ENCODE measurements around the gene INTS1. TPM values are rescaled to one million over a fixed set of nuclear protein-coding genes. Genes with fewer than 3 reads are reported as not detected.

Gene INTS1
- total RNA-seq, 8 experiments from 2014 or later = 19.5 to 80.2 (median 39.3) TPM

DNA sequence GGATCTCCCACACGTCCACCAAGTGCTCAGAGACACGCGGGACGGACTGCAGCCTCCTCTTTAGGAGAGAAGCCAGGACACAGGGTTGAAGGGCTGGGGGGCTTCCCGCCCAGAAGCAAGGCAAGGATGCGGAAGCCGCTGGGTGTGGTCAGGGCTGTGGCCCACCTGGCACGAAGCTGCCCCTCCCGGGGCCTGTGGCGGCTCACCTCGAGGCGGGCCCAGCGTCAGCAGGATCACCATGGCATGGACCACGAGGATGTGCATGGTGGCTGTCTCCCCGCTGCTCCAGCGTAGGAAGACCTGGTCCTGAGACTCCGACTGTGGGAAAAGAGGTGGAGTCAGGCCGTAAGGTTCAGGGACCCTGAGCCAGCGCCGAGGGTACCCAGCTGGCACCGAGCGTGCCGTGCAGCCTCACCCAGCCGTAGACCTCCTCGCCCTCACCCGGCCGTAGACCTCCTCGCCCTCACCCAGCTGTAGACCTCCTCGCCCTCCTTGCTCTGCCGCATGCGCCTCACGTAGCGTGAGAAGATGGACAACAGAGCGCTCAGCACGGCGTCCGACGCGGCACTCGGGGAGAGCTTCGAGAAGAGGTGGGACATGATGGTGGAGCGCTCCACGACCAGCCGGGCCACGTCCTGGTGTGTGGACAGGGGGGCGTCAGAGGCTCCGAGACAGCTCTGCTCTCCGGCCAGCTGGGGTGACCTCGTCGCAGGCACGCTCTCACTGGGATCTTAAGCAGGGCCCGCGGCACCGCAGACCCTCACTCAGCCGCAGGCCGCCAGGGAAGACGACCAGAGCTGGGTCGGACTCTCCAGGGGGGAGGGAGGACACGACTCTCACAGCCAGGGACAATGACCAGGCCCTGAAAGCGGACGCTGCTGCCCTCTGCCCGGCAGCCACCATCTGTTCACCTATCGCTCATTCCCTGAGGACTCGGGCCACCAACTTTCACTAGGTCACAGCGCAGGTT is 20.4 kb downstream of the INTS1 start:
- 75 to 100% (median 93%) methylated on average over 2 to 15 of the region's 65 CpGs; no CpG with 5 or more reads in 5 of the 10 experiments for WGBS, 10 experiments
- in situ Hi-C loops (cut with MboI; ENCODE audit: low pct_unique_long_range_greater_than_20kb in 2 of 9, low sequenced_read_pairs in 9 of 9, unreplicated experiment in 9 of 9) = no loop called here
- Histone ChIP-seq H3K27ac (no peak overlapping the region), H3K4me1 (replicated peaks in 1 of 2) (no peaks in the 10 kb centered on the region), H3K4me3 (no peak overlapping the region)
- no peak for ATAC-seq (replicated peaks in 6 of 8)

DNA sequence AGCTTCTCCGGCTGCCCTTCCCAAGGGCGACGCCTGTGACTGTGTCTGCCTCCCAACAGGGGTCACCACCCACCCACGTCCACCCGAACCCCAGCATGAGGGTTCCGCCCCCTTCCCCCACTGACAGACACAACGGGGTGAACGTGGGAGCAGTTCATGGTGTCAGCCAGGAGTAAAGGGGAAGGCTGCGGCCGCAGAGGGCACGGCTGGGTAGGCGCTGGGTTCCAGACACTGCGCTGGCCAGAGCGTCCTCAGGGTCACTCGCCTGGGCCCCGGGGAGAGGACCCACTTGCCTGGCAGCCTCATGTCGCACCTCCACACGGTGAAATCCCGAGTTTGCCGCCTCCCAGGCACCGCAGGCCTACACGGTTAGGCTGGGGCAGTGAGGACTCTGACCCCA is 21.1 kb downstream of the INTS1 start:
- no peak overlapping the region for H3K27ac ChIP-seq
- ATAC-seq (replicated peaks in 6 of 8) = no peak
- 100% methylated on average over 3 of the region's 22 CpGs; no CpG with 5 or more reads in 9 of the 10 experiments for WGBS, 10 experiments
- H3K4me3 ChIP-seq = no peak overlapping the region
- no peaks in the 10 kb centered on the region for H3K4me1 ChIP-seq (replicated peaks in 1 of 2)
- in situ Hi-C loops (cut with MboI; ENCODE audit: low pct_unique_long_range_greater_than_20kb in 2 of 9, low sequenced_read_pairs in 9 of 9, unreplicated experiment in 9 of 9) = no loop called here

DNA sequence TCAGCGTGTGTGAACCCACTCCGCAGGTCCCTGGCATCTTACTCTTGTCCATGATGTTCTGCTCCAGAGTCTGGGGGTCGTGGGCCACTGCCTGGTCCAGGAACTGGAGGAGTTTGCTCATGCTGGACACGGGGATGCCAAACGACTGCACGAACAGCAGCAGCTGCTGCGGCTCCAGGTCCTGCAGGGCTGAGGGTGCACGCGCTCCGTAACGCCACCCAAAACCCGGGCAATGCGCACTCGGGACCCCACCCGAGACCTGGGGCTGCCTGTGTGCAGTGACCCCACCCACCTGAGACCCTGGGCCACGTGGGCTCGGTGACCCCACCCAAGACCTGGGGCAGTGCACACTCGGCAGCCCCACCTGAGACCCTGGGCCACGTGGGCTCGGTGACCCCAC is 22.9 kb downstream of the INTS1 start:
- WGBS, 10 experiments = 90 to 100% (median 98%) methylated on average over 4 to 8 of the region's 20 CpGs; no CpG with 5 or more reads in 7 of the 10 experiments
- Histone ChIP-seq H3K27ac (no peak overlapping the region), H3K4me3 (no peak overlapping the region), H3K4me1 (replicated peaks in 1 of 2) (no peaks in the 10 kb centered on the region)
- ATAC-seq (replicated peaks in 6 of 8) = peak in 2 of 8 experiments; percentile 1 to 10
- in situ Hi-C loops (cut with MboI; ENCODE audit: low pct_unique_long_range_greater_than_20kb in 2 of 9, low sequenced_read_pairs in 9 of 9, unreplicated experiment in 9 of 9) = no loop called here

GRCh38 chr7:1480670-1481069 is 23.5 kb downstream of the INTS1 start:
- 68% methylated on average over 6 of the region's 12 CpGs; no CpG with 5 or more reads in 9 of the 10 experiments for WGBS, 10 experiments
- H3K27ac ChIP-seq = no peak overlapping the region
- in situ Hi-C loops (cut with MboI; ENCODE audit: low pct_unique_long_range_greater_than_20kb in 2 of 9, low sequenced_read_pairs in 9 of 9, unreplicated experiment in 9 of 9) = no loop called here
- H3K4me1 ChIP-seq (replicated peaks in 1 of 2) = no peaks in the 10 kb centered on the region
- no peak overlapping the region for H3K4me3 ChIP-seq
- ATAC-seq (replicated peaks in 6 of 8) = no peak

GRCh38 chr7:1479287-1479686 is 24.9 kb downstream of the INTS1 start:
- Histone ChIP-seq H3K27ac (no peak overlapping the region), H3K4me3 (no peak overlapping the region), H3K4me1 (replicated peaks in 1 of 2) (no peaks in the 10 kb centered on the region)
- ATAC-seq (replicated peaks in 6 of 8) = no peak
- in situ Hi-C loops (cut with MboI; ENCODE audit: low pct_unique_long_range_greater_than_20kb in 2 of 9, low sequenced_read_pairs in 9 of 9, unreplicated experiment in 9 of 9) = no loop called here
- WGBS, 10 experiments = 98% methylated on average over 9 of the region's 24 CpGs; no CpG with 5 or more reads in 9 of the 10 experiments

GRCh38 chr7:1478480-1478879 is 25.7 kb downstream of the INTS1 start:
- Histone ChIP-seq H3K4me1 (replicated peaks in 1 of 2) (no peaks in the 10 kb centered on the region), H3K4me3 (no peak overlapping the region), H3K27ac (no peak overlapping the region)
- no peak for ATAC-seq (replicated peaks in 6 of 8)
- no CpG with 5 or more reads among the region's 19 CpGs for WGBS, 10 experiments
- in situ Hi-C loops (cut with MboI; ENCODE audit: low pct_unique_long_range_greater_than_20kb in 2 of 9, low sequenced_read_pairs in 9 of 9, unreplicated experiment in 9 of 9) = no loop called here

DNA sequence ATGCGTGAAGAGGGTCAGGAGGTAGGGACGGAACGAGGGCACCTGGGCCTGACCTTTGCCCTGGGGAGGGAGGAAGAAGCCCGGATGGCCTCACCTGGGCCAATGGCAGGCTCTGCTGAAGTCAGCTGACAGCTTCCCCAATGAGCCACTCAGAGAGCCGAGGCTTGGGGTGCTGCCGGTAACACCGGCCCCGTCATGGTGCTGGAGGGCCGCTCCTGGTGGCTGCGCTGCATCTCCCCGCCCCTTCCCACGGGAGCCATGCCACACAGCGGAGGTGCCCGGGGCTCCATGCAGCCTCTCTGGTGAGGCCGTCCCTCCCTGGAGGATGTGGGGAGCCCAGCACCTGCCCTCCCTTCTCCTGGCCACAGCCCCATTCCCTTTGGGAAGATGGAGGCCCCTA is 27.3 kb downstream of the INTS1 start:
- WGBS, 10 experiments = 82 to 100% (median 95%) methylated on average over 1 to 10 of the region's 15 CpGs; no CpG with 5 or more reads in 5 of the 10 experiments
- in situ Hi-C loops (cut with MboI; ENCODE audit: low pct_unique_long_range_greater_than_20kb in 2 of 9, low sequenced_read_pairs in 9 of 9, unreplicated experiment in 9 of 9) = no loop called here
- Histone ChIP-seq H3K27ac (no peak overlapping the region), H3K4me3 (no peak overlapping the region), H3K4me1 (replicated peaks in 1 of 2) (no peaks in the 10 kb centered on the region)
- no peak for ATAC-seq (replicated peaks in 6 of 8)

DNA sequence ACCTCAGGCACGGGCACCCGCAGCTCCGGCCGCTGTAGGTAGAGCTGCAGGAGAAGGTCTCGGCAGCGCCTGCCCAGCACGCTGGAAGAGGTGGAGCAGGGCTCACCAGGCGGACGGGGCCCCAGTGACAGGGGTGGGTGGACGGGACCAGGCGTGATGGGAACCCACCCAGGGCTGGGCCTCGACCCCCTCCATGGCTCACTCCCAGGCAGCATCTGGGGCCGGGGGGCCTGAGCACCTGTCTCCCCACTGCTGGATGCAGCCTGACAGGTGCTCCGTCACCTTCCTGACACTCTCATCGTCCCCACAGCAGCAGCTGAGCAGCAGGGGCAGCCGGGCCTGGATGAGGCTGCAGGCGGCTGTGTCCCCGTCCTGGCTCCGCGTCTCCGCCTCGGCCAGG is 28.2 kb downstream of the INTS1 start:
- WGBS, 10 experiments = 90 to 100% methylated on average over 2 to 3 of the region's 22 CpGs; no CpG with 5 or more reads in 8 of the 10 experiments
- H3K4me1 ChIP-seq (replicated peaks in 1 of 2) = no peaks in the 10 kb centered on the region
- H3K27ac ChIP-seq = no peak overlapping the region
- in situ Hi-C loops (cut with MboI; ENCODE audit: low pct_unique_long_range_greater_than_20kb in 2 of 9, low sequenced_read_pairs in 9 of 9, unreplicated experiment in 9 of 9) = no loop called here
- ATAC-seq (replicated peaks in 6 of 8) = no peak
- H3K4me3 ChIP-seq = no peak overlapping the region

DNA sequence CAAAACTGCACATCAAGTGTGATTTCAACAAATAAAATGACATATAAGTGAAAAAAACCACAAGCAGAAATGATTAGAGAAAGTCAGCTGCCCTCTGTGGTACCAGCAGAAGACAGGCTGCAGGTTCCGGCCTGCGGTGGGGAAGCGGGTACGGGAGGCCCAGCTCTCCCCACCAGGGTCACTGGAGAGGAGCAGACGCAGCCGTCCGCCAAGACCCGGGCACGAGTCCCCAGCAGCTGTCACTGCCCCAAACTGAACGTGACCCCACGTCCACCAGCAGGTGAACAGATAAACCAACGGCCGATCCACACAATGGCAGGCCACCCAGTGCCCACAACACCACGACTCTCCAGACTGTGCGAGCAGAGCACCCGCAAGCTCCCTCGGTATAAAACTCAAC is 28.8 kb downstream of the INTS1 start:
- in situ Hi-C loops (cut with MboI; ENCODE audit: low pct_unique_long_range_greater_than_20kb in 2 of 9, low sequenced_read_pairs in 9 of 9, unreplicated experiment in 9 of 9) = no loop called here
- Histone ChIP-seq H3K4me3 (no peak overlapping the region), H3K27ac (no peak overlapping the region), H3K4me1 (replicated peaks in 1 of 2) (no peaks in the 10 kb centered on the region)
- no peak for ATAC-seq (replicated peaks in 6 of 8)
- 91 to 100% (median 94%) methylated on average over 3 to 12 of the region's 17 CpGs; no CpG with 5 or more reads in 7 of the 10 experiments for WGBS, 10 experiments

GRCh38 chr7:1474736-1475135 is 29.5 kb downstream of the INTS1 start:
- no peaks in the 10 kb centered on the region for H3K4me1 ChIP-seq (replicated peaks in 1 of 2)
- no peak overlapping the region for H3K4me3 ChIP-seq
- in situ Hi-C loops (cut with MboI; ENCODE audit: low pct_unique_long_range_greater_than_20kb in 2 of 9, low sequenced_read_pairs in 9 of 9, unreplicated experiment in 9 of 9) = no loop called here
- 78 to 100% (median 87%) methylated on average over 1 to 3 of the region's 24 CpGs; no CpG with 5 or more reads in 5 of the 10 experiments for WGBS, 10 experiments
- H3K27ac ChIP-seq = no peak overlapping the region
- peak in 1 of 8 experiments; percentile 12 for ATAC-seq (replicated peaks in 6 of 8)

DNA sequence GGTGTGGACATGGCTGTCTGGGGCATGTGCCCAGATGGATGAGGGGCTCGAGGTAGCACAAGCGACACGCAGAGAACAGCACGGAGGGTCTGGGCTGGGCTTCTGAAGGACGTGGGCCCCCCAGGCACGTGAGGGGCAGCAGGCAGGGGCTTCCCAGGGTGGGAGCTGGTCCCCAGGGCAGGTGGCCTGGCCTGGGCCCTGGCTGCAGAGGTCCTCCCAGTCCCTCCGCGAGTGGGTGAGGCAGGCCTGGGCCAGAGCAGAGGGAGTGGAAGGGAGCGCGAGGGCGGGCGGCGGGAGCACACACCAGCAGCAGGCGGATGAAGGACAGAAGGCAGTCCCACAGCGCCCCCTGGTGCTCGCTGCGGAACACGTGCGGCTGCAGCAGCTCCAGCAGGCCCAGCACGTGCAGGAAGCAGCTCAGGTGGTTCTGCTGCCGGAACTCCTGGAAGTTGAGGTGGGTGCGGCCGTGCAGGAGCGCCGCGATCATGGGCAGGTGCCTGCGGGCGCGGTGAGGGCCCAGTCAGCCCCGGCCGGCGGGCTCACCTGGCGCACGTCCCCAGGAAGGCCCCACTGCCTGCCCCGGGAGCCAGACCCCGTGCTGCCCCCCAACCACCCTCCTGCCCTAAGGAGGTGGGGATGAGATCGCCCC is 30.2 kb downstream of the INTS1 start:
- in situ Hi-C loops (cut with MboI; ENCODE audit: low pct_unique_long_range_greater_than_20kb in 2 of 9, low sequenced_read_pairs in 9 of 9, unreplicated experiment in 9 of 9) = no loop called here
- H3K27ac ChIP-seq = no peak overlapping the region
- 78% methylated on average over 6 of the region's 37 CpGs; no CpG with 5 or more reads in 9 of the 10 experiments for WGBS, 10 experiments
- peak; percentile 73 to 94 (median 81) for ATAC-seq (replicated peaks in 6 of 8)
- H3K4me1 ChIP-seq (replicated peaks in 1 of 2) = no peaks in the 10 kb centered on the region
- no peak overlapping the region for H3K4me3 ChIP-seq

DNA sequence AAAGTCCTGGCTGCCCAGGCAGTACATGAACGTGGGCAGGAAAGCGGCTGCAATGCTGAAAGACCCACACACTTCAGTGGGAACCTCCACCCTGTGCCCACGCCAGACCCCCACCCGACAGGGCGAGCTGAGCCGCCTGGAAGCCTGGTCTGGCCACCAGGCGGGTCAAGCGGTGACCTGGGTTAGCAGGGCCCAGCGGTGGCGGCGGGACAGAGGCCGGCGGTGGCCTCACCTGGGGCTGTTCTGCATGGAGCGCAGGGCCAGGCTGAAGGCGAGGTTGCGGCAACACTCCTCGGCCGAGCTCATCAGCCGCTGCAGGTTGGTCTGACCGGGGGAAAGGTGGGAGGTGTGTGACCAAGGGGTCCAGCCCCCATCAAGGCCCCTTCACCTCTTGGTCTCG is 33.3 kb downstream of the INTS1 start:
- 80 to 100% (median 100%) methylated on average over 1 to 3 of the region's 21 CpGs; no CpG with 5 or more reads in 7 of the 10 experiments for WGBS, 10 experiments
- Histone ChIP-seq H3K4me3 (no peak overlapping the region), H3K4me1 (replicated peaks in 1 of 2) (peaks cover 9 to 11% of the 10 kb centered on the region in 2 donors), H3K27ac (no peak overlapping the region)
- in situ Hi-C loops (cut with MboI; ENCODE audit: low pct_unique_long_range_greater_than_20kb in 2 of 9, low sequenced_read_pairs in 9 of 9, unreplicated experiment in 9 of 9) = no loop called here
- no peak for ATAC-seq (replicated peaks in 6 of 8)

- 80 to 90% (median 87%) methylated on average over 2 to 3 of the region's 24 CpGs; no CpG with 5 or more reads in 7 of the 10 experiments for WGBS, 10 experiments
- peak in 3 of 8 experiments; percentile 31 to 75 (median 56) for ATAC-seq (replicated peaks in 6 of 8)
- no peak overlapping the region for H3K4me3 ChIP-seq
- no peak overlapping the region for H3K27ac ChIP-seq
- H3K4me1 ChIP-seq (replicated peaks in 1 of 2) = peaks cover 9 to 11% of the 10 kb centered on the region in 2 donors
- in situ Hi-C loops (cut with MboI; ENCODE audit: low pct_unique_long_range_greater_than_20kb in 2 of 9, low sequenced_read_pairs in 9 of 9, unreplicated experiment in 9 of 9) = no loop called here
These were observed 35.4 kb downstream of the INTS1 start for GRCh38 chr7:1468643-1469298.

Data from motor neuron (in vitro differentiated cells).